GM21423 (cell line): ENCODE measurements around the gene CDH16.
"Not testable (repeated sequence)": the region's sequence is repeated elsewhere in the genome, so short reads cannot be mapped to it uniquely, and the experiment has no call there.

Experiments used
- ATAC-seq: cut with Tn5 transposase; IDR thresholded peaks from one replicate; pipeline ENCODE4 v1.9.1; 2021; ENCODE audit warnings: mild to moderate bottlenecking, moderate library complexity; ENCODE audit not compliant: unreplicated experiment

Gene CDH16

GRCh38 chr16:66878067-66878466, 40.6 kb downstream of the CDH16 start:
- no peak for ATAC-seq

- ATAC-seq = no peak
Observed at GRCh38 chr16:66874079-66874775, 44.5 kb downstream of the CDH16 start.

GRCh38 chr16:66873685-66874055, 45.0 kb downstream of the CDH16 start:
- ATAC-seq = no peak

GRCh38 chr16:66872943-66873684, 45.6 kb downstream of the CDH16 start:
- ATAC-seq = peak; percentile 85

GRCh38 chr16:66872559-66872942, 46.1 kb downstream of the CDH16 start:
- ATAC-seq = no peak

- ATAC-seq = no peak
Observed at GRCh38 chr16:66871840-66872239, 46.8 kb downstream of the CDH16 start.

GRCh38 chr16:66871363-66871762, 47.3 kb downstream of the CDH16 start:
- not testable (repeated sequence) for ATAC-seq

GRCh38 chr16:66869424-66869823, 49.3 kb downstream of the CDH16 start:
- ATAC-seq = no peak

GRCh38 chr16:66863707-66864106, 55.0 kb downstream of the CDH16 start:
- no peak for ATAC-seq

GRCh38 chr16:66862023-66862520, 56.6 kb downstream of the CDH16 start:
- no peak for ATAC-seq

GRCh38 chr16:66859397-66860068, 59.2 kb downstream of the CDH16 start:
- no peak for ATAC-seq

GRCh38 chr16:66858740-66859396, 59.8 kb downstream of the CDH16 start:
- no peak for ATAC-seq
